Parathyroid adenoma (tissue), 2 donors: Measurements from ENCODE around the gene CDRT4.

Experiments
- H2AFZ ChIP-seq: fragments of 300-600 bp; sonication (generic); one replicate; pipeline ENCODE4 v1.7.0; 2017; ENCODE audit warnings: antibody characterized with exemption, mild to moderate bottlenecking
- H3K27ac ChIP-seq: fragments of 300-600 bp; sonication (generic); one replicate; pipeline ENCODE4 v1.7.0; 2017
- H3K27me3 ChIP-seq: fragments of 300-600 bp; sonication (generic); one replicate; pipeline ENCODE4 v1.7.0; 2017; ENCODE audit warnings: low read length; ENCODE audit not compliant: control insufficient read depth, insufficient read depth
- H3K36me3 ChIP-seq: fragments of 300-600 bp; sonication (generic); one replicate; pipeline ENCODE4 v1.7.0; 2017; ENCODE audit warnings: low read length; ENCODE audit not compliant: control insufficient read depth, insufficient read depth
- H3K4me1 ChIP-seq: fragments of 300-600 bp; sonication (generic); one replicate; pipeline ENCODE4 v1.7.0; 2017; ENCODE audit warnings: control low read depth
- H3K4me2 ChIP-seq: fragments of 300-600 bp; sonication (generic); one replicate; pipeline ENCODE4 v1.7.0; 2017; ENCODE audit warnings: low read length
- H3K4me3 ChIP-seq: fragments of 300-600 bp; sonication (generic); one replicate; pipeline ENCODE4 v1.7.0; 2017; ENCODE audit warnings: low read depth, low read length
- H3K79me2 ChIP-seq: fragments of 300-600 bp; sonication (generic); one replicate; pipeline ENCODE4 v1.7.0; 2017; ENCODE audit warnings: control low read depth
- H3K9ac ChIP-seq: fragments of 300-600 bp; sonication (generic); one replicate; pipeline ENCODE4 v1.7.0; 2017; ENCODE audit warnings: mild to moderate bottlenecking
- H3K9me3 ChIP-seq: fragments of 300-600 bp; sonication (generic); one replicate; pipeline ENCODE4 v1.7.0; 2017; ENCODE audit warnings: low read length; ENCODE audit not compliant: control insufficient read depth
- TF ChIP-seq, protein P1 (sequence below): fragments of 300-600 bp; sonication (generic); IDR thresholded peaks from one replicate; pipeline ENCODE4 v1.7.0; 2017; ENCODE audit warnings: antibody characterized with exemption, mild to moderate bottlenecking
- donor health status: primary hyperparathyroidism.

The CDRT4 gene

DNA sequence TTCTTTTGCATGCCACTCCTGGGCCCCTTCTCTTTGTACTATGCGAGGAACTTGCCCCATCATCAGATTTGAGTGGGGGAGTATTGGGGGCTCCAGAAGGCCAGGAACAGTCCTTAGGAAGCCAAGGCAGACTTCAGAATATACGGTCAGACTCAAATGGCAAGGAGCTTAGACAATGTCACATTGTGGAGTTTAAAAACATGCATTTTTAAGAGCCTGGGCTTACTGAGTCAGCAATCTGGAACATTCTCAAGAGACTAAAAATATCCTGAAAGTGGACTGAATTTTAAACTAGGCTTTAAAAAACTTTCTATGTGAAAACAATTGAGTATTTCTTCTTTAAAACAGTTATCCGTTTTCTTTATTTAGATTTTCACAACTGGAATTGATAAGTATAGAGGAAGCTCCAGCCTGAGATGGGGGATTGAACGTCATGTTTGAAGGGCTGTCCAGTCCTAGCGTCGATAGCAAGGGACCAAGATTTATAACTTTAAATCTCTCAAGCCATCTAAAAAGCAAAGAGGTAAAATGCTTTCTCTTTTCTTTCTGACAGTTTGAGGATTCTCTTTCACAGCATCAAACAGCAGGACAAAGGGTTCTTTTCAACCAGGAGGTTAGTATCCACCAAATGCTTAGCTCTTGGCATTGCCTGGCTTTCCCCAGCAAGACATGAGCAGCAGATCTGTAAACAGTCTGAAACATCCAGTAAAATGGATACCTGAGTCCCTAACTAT, 45.8 kb upstream of the CDRT4 start:
- Histone ChIP-seq H3K9ac (no peak overlapping the region), H3K4me1 (no peaks in the 10 kb centered on the region), H3K36me3 (no peaks in the 10 kb centered on the region), H3K79me2 (no peaks in the 10 kb centered on the region), H3K4me3 (no peak overlapping the region), H2AFZ (no peak overlapping the region), H3K4me2 (no peak overlapping the region), H3K27me3 (no peaks in the 10 kb centered on the region), H3K27ac (no peak overlapping the region), H3K9me3 (no peaks in the 10 kb centered on the region)
- TF ChIP-seq, protein P1, sequence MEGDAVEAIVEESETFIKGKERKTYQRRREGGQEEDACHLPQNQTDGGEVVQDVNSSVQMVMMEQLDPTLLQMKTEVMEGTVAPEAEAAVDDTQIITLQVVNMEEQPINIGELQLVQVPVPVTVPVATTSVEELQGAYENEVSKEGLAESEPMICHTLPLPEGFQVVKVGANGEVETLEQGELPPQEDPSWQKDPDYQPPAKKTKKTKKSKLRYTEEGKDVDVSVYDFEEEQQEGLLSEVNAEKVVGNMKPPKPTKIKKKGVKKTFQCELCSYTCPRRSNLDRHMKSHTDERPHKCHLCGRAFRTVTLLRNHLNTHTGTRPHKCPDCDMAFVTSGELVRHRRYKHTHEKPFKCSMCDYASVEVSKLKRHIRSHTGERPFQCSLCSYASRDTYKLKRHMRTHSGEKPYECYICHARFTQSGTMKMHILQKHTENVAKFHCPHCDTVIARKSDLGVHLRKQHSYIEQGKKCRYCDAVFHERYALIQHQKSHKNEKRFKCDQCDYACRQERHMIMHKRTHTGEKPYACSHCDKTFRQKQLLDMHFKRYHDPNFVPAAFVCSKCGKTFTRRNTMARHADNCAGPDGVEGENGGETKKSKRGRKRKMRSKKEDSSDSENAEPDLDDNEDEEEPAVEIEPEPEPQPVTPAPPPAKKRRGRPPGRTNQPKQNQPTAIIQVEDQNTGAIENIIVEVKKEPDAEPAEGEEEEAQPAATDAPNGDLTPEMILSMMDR, result no peak

DNA sequence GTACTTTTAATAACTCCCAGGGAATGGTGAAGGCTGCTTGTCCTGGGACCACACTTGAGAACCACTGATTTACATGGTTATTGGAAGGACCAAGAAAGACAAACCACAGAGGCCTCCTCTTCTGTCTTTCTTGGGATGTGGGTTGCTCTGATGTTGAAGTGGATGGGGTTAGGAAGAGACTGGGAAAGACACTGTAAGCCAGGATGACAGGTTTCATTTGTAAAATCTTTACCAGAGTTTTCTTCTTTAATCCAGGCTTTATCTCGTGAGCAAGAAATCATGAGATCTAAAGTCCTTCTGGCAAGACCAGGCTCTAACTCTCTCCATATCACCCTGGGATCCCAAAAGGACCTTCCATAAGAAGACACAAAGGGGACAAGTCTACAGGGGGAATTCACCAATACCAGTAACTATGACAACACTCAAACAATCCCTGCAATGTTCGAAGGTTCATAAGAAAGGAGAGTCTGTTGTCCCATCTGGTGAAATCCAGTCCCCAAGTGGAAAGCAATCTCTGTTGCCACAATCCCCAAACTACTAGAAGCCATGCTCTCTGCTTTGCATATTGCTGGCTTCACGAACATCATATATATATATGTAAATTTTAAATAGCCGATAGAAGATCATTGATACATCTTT, 44.8 kb upstream of the CDRT4 start:
- TF ChIP-seq, protein P1, result no peak
- Histone ChIP-seq H3K36me3 (no peaks in the 10 kb centered on the region), H3K4me3 (no peak overlapping the region), H3K27me3 (no peaks in the 10 kb centered on the region), H3K9me3 (no peaks in the 10 kb centered on the region), H3K4me1 (no peaks in the 10 kb centered on the region), H3K79me2 (no peaks in the 10 kb centered on the region), H3K4me2 (no peak overlapping the region), H2AFZ (no peak overlapping the region), H3K27ac (no peak overlapping the region), H3K9ac (no peak overlapping the region)

DNA sequence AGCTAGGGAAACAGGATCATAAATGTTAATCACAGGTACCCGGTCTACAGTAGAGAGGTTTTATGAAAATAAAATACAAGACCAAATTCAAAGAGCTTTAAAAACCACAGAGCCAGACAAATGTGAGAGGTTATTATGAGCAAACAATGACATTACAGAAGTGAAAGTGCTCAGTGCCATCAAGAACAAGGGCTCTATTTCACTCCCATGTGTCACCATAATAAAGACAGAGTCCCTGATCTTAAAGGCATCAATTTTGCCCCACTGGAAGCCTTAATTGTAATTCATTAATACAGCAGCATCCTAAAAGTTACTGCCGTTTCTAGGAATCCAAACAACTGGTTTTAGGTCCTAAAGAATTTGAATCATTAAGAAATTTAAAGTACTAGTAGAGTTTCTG, 43.7 kb upstream of the CDRT4 start:
- Histone ChIP-seq H3K36me3 (no peaks in the 10 kb centered on the region), H3K4me2 (no peak overlapping the region), H3K27me3 (no peaks in the 10 kb centered on the region), H3K4me3 (no peak overlapping the region), H3K9me3 (no peaks in the 10 kb centered on the region), H3K9ac (no peak overlapping the region), H3K27ac (no peak overlapping the region), H2AFZ (no peak overlapping the region), H3K4me1 (no peaks in the 10 kb centered on the region), H3K79me2 (no peaks in the 10 kb centered on the region)
- TF ChIP-seq, protein P1, result no peak

DNA sequence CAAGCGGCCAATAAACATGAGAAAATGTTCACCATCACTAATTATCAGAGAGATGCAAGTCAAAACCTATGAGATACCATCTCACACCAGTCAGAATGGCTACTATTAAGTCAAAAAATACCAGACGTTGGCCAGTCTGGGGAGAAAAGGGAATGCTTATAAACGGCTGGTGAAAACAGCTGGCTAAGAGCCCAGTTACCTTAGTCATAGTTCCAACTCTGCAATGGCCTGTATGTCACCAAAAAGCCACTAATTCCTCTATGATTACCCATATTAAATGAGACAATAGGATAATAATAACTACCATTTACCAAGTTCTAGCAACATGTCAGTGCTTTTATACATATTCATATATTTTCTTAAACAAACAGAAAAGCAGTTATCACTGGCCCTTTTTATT, 42.9 kb upstream of the CDRT4 start:
- H3K9ac ChIP-seq, result no peak overlapping the region
- H3K79me2 ChIP-seq, result no peaks in the 10 kb centered on the region
- H3K4me2 ChIP-seq, result no peak overlapping the region
- H3K27ac ChIP-seq, result no peak overlapping the region
- H3K9me3 ChIP-seq, result no peaks in the 10 kb centered on the region
- no peak overlapping the region for H2AFZ ChIP-seq
- no peaks in the 10 kb centered on the region for H3K36me3 ChIP-seq
- H3K4me3 ChIP-seq, result no peak overlapping the region
- no peaks in the 10 kb centered on the region for H3K4me1 ChIP-seq
- TF ChIP-seq, protein P1, result no peak
- H3K27me3 ChIP-seq, result no peaks in the 10 kb centered on the region

DNA sequence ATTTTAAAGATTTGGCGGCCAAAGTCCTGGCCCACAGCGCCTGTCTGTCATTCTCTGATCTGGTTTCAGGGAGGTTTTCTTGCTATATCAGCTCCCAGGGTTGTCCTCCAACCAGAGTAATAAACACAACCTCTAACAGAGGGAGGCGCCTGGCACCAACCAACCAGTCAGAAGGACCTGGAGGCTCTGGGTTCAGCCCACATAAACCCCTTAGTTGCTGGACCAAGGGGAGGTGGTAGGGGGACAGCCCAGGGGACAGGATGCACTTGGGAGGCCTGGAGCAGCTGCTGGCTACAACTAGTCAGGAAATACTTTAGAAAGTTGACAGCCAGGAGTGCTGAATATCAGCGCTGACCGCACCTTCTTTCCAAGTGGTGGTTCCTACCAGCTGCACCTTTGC, 41.7 kb upstream of the CDRT4 start:
- H3K36me3 ChIP-seq, result no peaks in the 10 kb centered on the region
- H3K9ac ChIP-seq, result no peak overlapping the region
- H3K4me3 ChIP-seq, result no peak overlapping the region
- TF ChIP-seq, protein P1, result no peak
- no peaks in the 10 kb centered on the region for H3K4me1 ChIP-seq
- no peaks in the 10 kb centered on the region for H3K27me3 ChIP-seq
- no peak overlapping the region for H3K4me2 ChIP-seq
- H3K79me2 ChIP-seq, result no peaks in the 10 kb centered on the region
- H3K9me3 ChIP-seq, result no peaks in the 10 kb centered on the region
- no peak overlapping the region for H2AFZ ChIP-seq
- no peak overlapping the region for H3K27ac ChIP-seq
